ENCODE results near the gene PRAMEF4.
"Not testable (repeated sequence)": the region's sequence is repeated elsewhere in the genome, so short reads cannot be mapped to it uniquely, and the experiment has no call there.

Gene PRAMEF4

GRCh38 chr1:12886101-12886500 lies at the start of gene PRAMEF4:
Gene PRAMEF4 (minus strand): TSS chr1:12886201. CDS start chr1:12883394, 2,807 bp downstream.
- CTCF ChIA-PET; POLR2A ChIA-PET (ENCODE audit: low non-redundant PET); H3K27ac ChIP-seq; DNase-seq (ENCODE audit: low spot score): not testable (repeated sequence)

GRCh38 chr1:12924368-12924767 lies 38.4 kb upstream of the PRAMEF4 start:
- CTCF ChIA-PET; DNase-seq (ENCODE audit: low spot score); H3K27ac ChIP-seq; POLR2A ChIA-PET (ENCODE audit: low non-redundant PET): not testable (repeated sequence)

- CTCF ChIA-PET; POLR2A ChIA-PET (ENCODE audit: low non-redundant PET); DNase-seq (ENCODE audit: low spot score): not testable (repeated sequence)
These were observed 35.7 kb upstream of the PRAMEF4 start for GRCh38 chr1:12921749-12922148.

DNA sequence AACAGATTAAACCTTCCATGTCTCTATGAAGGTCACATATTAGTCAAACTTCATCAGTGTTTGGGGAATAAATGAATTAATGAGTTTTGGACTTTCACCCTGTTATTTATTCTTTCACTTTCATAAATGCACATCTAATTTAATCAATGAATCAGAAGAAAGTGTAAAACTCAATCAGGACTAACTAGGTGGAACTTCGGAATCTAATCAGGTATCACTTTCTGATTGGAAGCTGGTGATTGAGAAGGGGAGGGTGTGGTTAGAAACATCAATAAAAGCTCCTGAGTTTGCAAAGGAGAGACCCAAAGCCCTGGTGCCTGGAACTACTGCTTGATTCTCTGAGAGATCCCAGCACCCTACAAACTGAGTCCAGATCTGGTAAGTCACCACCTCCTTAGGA lies 30.3 kb upstream of the PRAMEF4 start, which contains the start of gene PRAMEF7:
TSS of gene PRAMEF7 (plus strand) at position 301 of the 400 bp plus-strand sequence. CDS start 1,083 bp downstream, outside the sequence.
- H3K27ac ChIP-seq; CTCF ChIA-PET; DNase-seq (ENCODE audit: low spot score); POLR2A ChIA-PET (ENCODE audit: low non-redundant PET): not testable (repeated sequence)

More at GRCh38 chr1:12921749-12922148, 35.7 kb upstream of the PRAMEF4 start:
- H3K27ac ChIP-seq: not testable (repeated sequence)

- H3K27ac ChIP-seq; CTCF ChIA-PET; POLR2A ChIA-PET (ENCODE audit: low non-redundant PET); DNase-seq (ENCODE audit: low spot score): not testable (repeated sequence)
These were observed 18.0 kb upstream of the PRAMEF4 start for GRCh38 chr1:12903793-12904572.

DNA sequence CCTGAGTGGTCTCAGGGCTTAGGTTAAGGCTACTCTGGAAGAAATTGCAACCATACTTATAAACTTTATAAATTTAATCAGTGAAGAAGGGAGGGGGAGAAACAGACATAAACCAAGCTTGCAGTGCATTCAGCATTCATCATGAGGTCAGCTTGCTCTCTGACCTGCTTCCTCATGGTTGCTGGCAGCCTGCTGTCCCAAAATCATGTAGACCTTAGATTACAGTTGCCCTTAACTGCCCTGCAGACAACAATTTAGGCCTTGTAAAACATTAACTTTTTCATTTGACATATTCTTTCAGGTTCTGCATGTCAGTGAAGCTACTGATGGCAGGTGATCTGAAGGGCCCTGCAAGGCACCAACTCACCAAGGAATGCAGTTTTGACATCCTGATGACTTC lies 13.2 kb upstream of the PRAMEF4 start:
- CTCF ChIA-PET: not testable (repeated sequence)

GRCh38 chr1:12898170-12898569 lies 12.2 kb upstream of the PRAMEF4 start, which contains the start of gene PRAMEF10:
Gene PRAMEF10 (minus strand): TSS chr1:12898270. CDS start chr1:12895847, 2,423 bp downstream.
- POLR2A ChIA-PET (ENCODE audit: low non-redundant PET); DNase-seq (ENCODE audit: low spot score); CTCF ChIA-PET; H3K27ac ChIP-seq: not testable (repeated sequence)

More for the DNA sequence above, 13.2 kb upstream of the PRAMEF4 start:
- H3K27ac ChIP-seq; DNase-seq (ENCODE audit: low spot score); POLR2A ChIA-PET (ENCODE audit: low non-redundant PET): not testable (repeated sequence)

DNA sequence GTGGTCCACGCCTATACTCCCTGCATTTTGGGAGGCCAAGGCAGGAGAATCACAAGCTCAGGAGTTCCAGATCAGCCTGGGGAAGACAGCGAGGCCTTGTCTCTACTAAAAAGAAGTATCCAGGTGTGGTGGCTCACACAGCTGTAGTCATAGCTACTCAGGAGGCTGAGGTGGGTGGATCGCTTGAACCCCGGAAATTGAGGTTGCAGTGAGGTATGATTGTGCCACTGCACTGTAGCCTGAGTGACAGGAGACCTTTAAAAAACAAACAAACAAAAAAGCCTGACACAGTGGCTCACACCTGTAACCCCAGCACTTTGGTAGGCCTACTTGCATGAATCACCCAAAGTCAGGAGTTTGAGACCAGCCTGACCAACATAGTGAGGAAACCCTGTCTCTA lies 7.5 kb downstream of the PRAMEF4 start:
- H3K27ac ChIP-seq; POLR2A ChIA-PET (ENCODE audit: low non-redundant PET); CTCF ChIA-PET; DNase-seq (ENCODE audit: low spot score): not testable (repeated sequence)

DNA sequence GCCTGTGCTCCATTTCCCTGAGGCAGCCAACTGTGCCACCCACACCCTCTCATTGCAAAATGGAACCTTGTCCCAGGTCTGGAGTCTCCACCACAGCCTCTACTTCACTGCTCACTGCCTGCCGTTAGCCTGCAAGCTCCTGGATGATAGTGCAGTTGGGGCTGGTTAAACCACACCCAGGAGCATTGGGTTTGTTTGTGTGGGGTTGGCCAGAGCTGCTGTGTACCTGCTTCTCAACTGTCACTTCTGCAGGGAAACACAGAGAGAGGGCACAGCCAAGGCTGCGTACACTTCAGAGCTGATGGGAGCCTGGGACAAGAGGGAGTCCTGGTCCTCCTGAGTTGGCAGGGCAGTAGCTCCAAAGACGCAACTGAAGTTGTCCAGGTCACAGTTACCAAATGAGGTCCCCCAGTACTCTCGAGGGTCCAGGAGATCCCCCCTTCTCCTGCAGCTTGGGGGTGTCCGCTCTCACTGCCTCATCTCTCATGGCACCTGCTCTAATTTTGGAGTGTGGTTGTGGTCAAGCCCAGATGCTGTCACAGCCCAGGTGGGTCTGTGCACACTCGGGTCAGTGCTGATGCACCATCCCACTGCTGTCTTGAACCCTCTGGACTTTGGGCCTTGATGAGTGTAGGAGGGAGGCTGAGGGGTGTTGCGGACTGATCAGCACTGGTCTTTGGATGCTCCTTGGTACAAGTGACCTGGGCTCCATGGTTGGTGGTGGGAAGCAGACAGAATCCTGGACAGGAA lies 22.7 kb downstream of the PRAMEF4 start:
- H3K27ac ChIP-seq; DNase-seq (ENCODE audit: low spot score); POLR2A ChIA-PET (ENCODE audit: low non-redundant PET); CTCF ChIA-PET: not testable (repeated sequence)

DNA sequence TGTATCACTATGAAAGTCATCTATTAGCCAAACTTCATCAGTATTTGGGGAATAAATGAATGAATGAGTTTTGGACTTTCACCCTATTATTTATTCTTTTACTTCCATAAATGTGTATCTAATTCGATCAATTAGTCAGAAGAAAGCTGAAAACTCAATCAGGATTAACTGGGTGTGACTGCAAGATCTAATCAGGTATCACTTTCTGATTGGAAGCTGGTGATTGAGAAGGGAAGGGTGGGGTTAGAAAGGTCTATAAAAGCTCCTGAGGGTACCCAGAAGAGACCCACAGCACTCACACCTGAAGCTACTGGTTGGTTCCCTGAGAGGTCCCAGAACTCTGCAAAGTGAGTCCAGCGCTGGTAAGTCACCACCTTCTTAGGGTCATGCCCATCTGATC lies 29.2 kb downstream of the PRAMEF4 start, which contains the start of gene PRAMEF2:
TSS of gene PRAMEF2 (plus strand) at position 301 of the 400 bp plus-strand sequence. CDS start 1,924 bp downstream, outside the sequence.
- H3K27ac ChIP-seq; DNase-seq (ENCODE audit: low spot score); CTCF ChIA-PET; POLR2A ChIA-PET (ENCODE audit: low non-redundant PET): not testable (repeated sequence)

GRCh38 chr1:12851779-12852178 lies 34.2 kb downstream of the PRAMEF4 start:
- peak; percentile 56 for DNase-seq (ENCODE audit: low spot score)
- POLR2A ChIA-PET (ENCODE audit: low non-redundant PET): no interaction called here

DNA sequence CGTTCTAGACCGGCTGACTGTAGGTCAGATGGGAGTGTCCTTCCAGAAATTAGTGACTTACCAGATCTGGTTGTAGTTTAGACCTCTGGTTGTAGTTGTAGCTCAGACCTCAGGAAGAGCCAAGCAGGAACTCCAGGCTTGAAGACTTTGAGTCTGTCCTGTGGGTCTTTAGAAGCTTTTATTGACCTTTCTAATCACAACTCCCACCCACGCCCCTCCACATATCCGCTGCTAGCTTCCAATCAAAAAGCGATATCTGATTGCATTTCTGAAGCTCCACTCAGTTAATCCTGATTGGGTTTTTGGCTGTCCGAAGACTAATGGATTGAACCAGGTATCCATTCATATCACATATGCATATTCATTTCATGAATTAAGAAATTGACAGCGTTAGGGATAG lies 37.4 kb downstream of the PRAMEF4 start, which contains the start of gene HNRNPCL1:
TSS of gene HNRNPCL1 (minus strand) at position 101 of the 400 bp plus-strand sequence. CDS start 431 bp downstream, outside the sequence.
- DNase-seq (ENCODE audit: low spot score); CTCF ChIA-PET; POLR2A ChIA-PET (ENCODE audit: low non-redundant PET); H3K27ac ChIP-seq: not testable (repeated sequence)

More at GRCh38 chr1:12851779-12852178, 34.2 kb downstream of the PRAMEF4 start:
- peak overlapping the region; percentile 26; the same call in 1 of the 2 replicates for H3K27ac ChIP-seq
- TF ChIP-seq CTCF (conservative IDR thresholded peaks at IDR 0.05; ENCODE audit: low read depth): no peak
- CTCF ChIA-PET: no interaction called here

DNA sequence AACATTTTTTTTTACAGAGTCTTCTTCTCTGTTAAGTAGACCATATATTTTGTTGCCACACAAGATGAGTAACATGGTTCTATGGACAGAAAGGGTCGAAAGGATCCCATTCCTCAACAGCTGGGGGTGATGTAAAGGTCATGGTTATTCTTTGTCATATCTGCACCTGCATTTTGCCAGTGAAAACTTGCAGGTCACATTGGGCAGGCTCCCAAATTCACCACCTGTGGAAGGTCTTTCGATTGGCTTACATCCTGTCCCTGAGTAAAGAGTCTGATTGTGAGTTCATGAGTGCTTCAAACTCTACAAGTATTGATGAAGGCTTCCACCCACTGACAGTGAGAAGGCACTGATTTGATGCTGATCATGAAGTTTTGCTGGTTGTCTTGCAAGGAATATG lies 52.8 kb downstream of the PRAMEF4 start:
- CTCF ChIA-PET; POLR2A ChIA-PET (ENCODE audit: low non-redundant PET): not testable (repeated sequence)

DNA sequence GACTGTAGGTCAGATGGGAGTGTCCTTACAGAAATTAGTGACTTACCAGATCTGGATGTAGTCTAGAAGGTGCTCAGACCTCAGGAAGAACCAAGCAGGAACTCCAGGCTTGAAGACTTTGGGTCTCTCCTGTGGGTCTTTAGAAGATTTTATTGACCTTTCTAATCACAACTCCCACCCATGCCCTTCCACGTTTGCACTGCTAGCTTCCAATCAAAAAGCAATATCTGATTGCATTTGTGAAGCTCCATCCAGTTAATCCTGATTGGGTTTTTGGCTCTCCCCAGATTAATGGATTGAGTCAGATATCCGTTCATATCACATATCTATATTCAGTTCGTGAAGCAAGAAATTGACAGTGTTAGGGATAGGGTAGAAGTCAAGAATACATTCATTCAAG lies 54.7 kb downstream of the PRAMEF4 start, which contains the start of gene PRAMEF11:
TSS of gene PRAMEF11 (minus strand) at position 101 of the 400 bp plus-strand sequence. CDS start 2,621 bp downstream, outside the sequence.
- DNase-seq (ENCODE audit: low spot score); POLR2A ChIA-PET (ENCODE audit: low non-redundant PET); CTCF ChIA-PET; H3K27ac ChIP-seq: not testable (repeated sequence)

More for the DNA sequence above, 52.8 kb downstream of the PRAMEF4 start:
- DNase-seq (ENCODE audit: low spot score); H3K27ac ChIP-seq: not testable (repeated sequence)

All from RWPE1 (cell line).